Adrenal gland (tissue), 12 donors: ENCODE results near the gene PODNL1. TPM values are rescaled to one million over a fixed set of nuclear protein-coding genes. Genes with fewer than 3 reads are reported as not detected.

Experiments
- DNase-seq, 7 donors: peaks; one replicate each; pipeline ENCODE4 v3.0.0-alpha.2; 2019 to 2020
- H3K27ac ChIP-seq, 5 donors: fragments of 200-600 bp; sonication (generic) in 4 of 5; 1 replicate in 3 of 5; 2 replicates in 2 of 5; pipeline versions ENCODE4 v1.5.1 to v1.8.0; 2016 to 2020; ENCODE audit warnings: mild to moderate bottlenecking in 1 of 5
- H3K27me3 ChIP-seq: fragments of 200-600 bp; 2 replicates; pipeline ENCODE4 v1.8.0; 2021
- H3K36me3 ChIP-seq, 2 donors: fragments of 200-600 bp; replicated peaks in 1 of 2; 1 replicate in 1 of 2; 2 replicates in 1 of 2; pipeline versions ENCODE4 v1.5.1 to v1.8.0; 2018 to 2022
- H3K4me1 ChIP-seq, 2 donors: fragments of 200-600 bp; replicated peaks in 1 of 2; 1 replicate in 1 of 2; 2 replicates in 1 of 2; pipeline versions ENCODE4 v1.5.1 to v1.8.0; 2018 to 2021
- H3K4me3 ChIP-seq, 4 donors: fragments of 200-600 bp; sonication (generic) in 3 of 4; one replicate each; pipeline ENCODE4 v1.5.1; 2016 to 2018
- H3K9me3 ChIP-seq, 3 donors: fragments of 200-600 bp; sonication (generic) in 1 of 3; replicated peaks in 1 of 3; 1 replicate in 2 of 3; 2 replicates in 1 of 3; pipeline versions ENCODE4 v1.5.1 to v1.8.0; 2016 to 2021
- CTCF ChIP-seq, 6 experiments: fragments of 450-650 bp in 4 of 6; fragments of 200-600 bp in 2 of 6; sonication (generic) in 1 of 6; IDR thresholded peaks; 1 replicate in 5 of 6; 2 replicates in 1 of 6; pipeline versions ENCODE4 v1.5.1 to v1.8.0; 2016 to 2021; ENCODE audit warnings: antibody characterized with exemption in 6 of 6, mild to moderate bottlenecking in 2 of 6, moderate library complexity in 1 of 6
- POLR2A ChIP-seq, 2 donors: fragments of 450-650 bp; IDR thresholded peaks; one replicate each; pipeline ENCODE4 v1.6.1; 2017; ENCODE audit warnings: antibody characterized with exemption in 2 of 2, mild to moderate bottlenecking in 2 of 2, moderate library complexity in 1 of 2
- WGBS, 4 donors: extraction: QIAGEN DNeasy Blood & Tissue Kit in 2 of 4; methylation state at CpG; one replicate each; pipeline versions ENCODE4 v1.1.5 to v1.1.7; 2013 to 2017; 5-methylcytosine and 5-hydroxymethylcytosine counted together
- intact Hi-C, 2 donors: fragments of 100-400 bp; cut with DNase I; formaldehyde crosslinking; loops; one replicate each; pipeline versions ENCODE4 v1.14.1 to v1.15.0; 2022 to 2023
- polyA plus RNA-seq, 3 donors: library from polyadenylated mRNA; stranded (reverse); fragments of 200-250 nt in 2 of 3; fragments of 350-450 nt in 1 of 3; fragmentation: Illumina TruSeq in 1 of 3; extraction: RNeasy Lipid Tissue Mini Kit (QIAGEN cat#74804) in 1 of 3; gene quantifications; one replicate each; pipeline ENCODE4 v1.2.3, GENCODE V29; 2013 to 2014
- total RNA-seq, 9 donors: library from RNA; depleted of rRNA in 4 of 9; stranded (reverse); fragments of >200 nt in 4 of 9; fragments of 120-200 nt in 1 of 9; fragmentation: NEBNext Ultra II Directional in 1 of 9; extraction: Animal tissue kit (Norgen Biotek cat#: 25700) in 1 of 9; gene quantifications; one replicate each; pipeline versions ENCODE4 v1.1.0 to v1.2.4, GENCODE V29; 2013 to 2023
- donor health status: healthy with polysubstance abuse.
- donor health status: Bipolar disorder and iron deficiency.
- donor health status: DM: yes; HTN: yes; CAD: no.
- donor health status: DM: no; HTN: no; CAD: no.
- donor health status: DM: no; HTN: no; CAD: no.
- donor health status: DM: yes; HTN: yes; CAD: no.

The PODNL1 gene
- total and polyA plus RNA-seq, 12 donors: 0.15 to 2.1 (median 0.61) TPM; not detected in 3

GRCh38 chr19:13982773-13983172 lies 44.6 kb upstream of the PODNL1 start:
- Histone ChIP-seq H3K36me3 (no peaks in the 10 kb centered on the region), H3K4me3 (no peak overlapping the region), H3K4me1 (peaks cover 21 to 29% of the 10 kb centered on the region in 2 donors), H3K27me3 (no peaks in the 10 kb centered on the region), H3K9me3 (no peaks in the 10 kb centered on the region), H3K27ac (no peak overlapping the region)
- no peak for DNase-seq
- 96 to 97% (median 97%) methylated on average over 8 to 9 of the region's 9 CpGs for WGBS, 4 donors
- intact Hi-C loops: no loop called here
- no peak for TF ChIP-seq CTCF (IDR thresholded peaks at IDR 0.05)
- no peak for TF ChIP-seq POLR2A (IDR thresholded peaks at IDR 0.05)

GRCh38 chr19:13981988-13982501 lies 43.8 kb upstream of the PODNL1 start:
- no peak overlapping the region for H3K27ac ChIP-seq
- DNase-seq: no peak
- no peak overlapping the region for H3K4me3 ChIP-seq
- no peaks in the 10 kb centered on the region for H3K27me3 ChIP-seq
- H3K4me1 ChIP-seq: peaks cover 13 to 22% of the 10 kb centered on the region in 2 donors
- H3K9me3 ChIP-seq: no peaks in the 10 kb centered on the region
- H3K36me3 ChIP-seq: no peaks in the 10 kb centered on the region
- no peak for TF ChIP-seq CTCF (IDR thresholded peaks at IDR 0.05)
- TF ChIP-seq POLR2A (IDR thresholded peaks at IDR 0.05): no peak
- 90 to 95% (median 93%) methylated on average over 5 to 17 of the region's 17 CpGs for WGBS, 4 donors
- intact Hi-C loops: no loop called here

- peaks cover 9 to 17% of the 10 kb centered on the region in 2 donors for H3K4me1 ChIP-seq
- 82 to 87% (median 86%) methylated on average over 7 to 9 of the region's 9 CpGs for WGBS, 4 donors
Measured at GRCh38 chr19:13981467-13981866, 43.2 kb upstream of the PODNL1 start.

GRCh38 chr19:13981021-13981420 lies 42.8 kb upstream of the PODNL1 start:
- TF ChIP-seq CTCF (IDR thresholded peaks at IDR 0.05) (no peak), POLR2A (IDR thresholded peaks at IDR 0.05) (no peak)
- Histone ChIP-seq H3K27me3 (no peaks in the 10 kb centered on the region), H3K9me3 (no peaks in the 10 kb centered on the region), H3K4me3 (no peak overlapping the region), H3K36me3 (no peaks in the 10 kb centered on the region), H3K27ac (no peak overlapping the region), H3K4me1 (peaks cover 9 to 14% of the 10 kb centered on the region in 2 donors)
- no peak for DNase-seq
- intact Hi-C loops: no loop called here
- WGBS, 4 donors: 95 to 100% (median 96%) methylated on average over 3 to 5 of the region's 5 CpGs

More at GRCh38 chr19:13981467-13981866, 43.2 kb upstream of the PODNL1 start:
- no peak overlapping the region for H3K27ac ChIP-seq
- DNase-seq: no peak
- H3K36me3 ChIP-seq: no peaks in the 10 kb centered on the region
- H3K27me3 ChIP-seq: no peaks in the 10 kb centered on the region
- H3K9me3 ChIP-seq: no peaks in the 10 kb centered on the region
- intact Hi-C loops: no loop called here
- TF ChIP-seq CTCF (IDR thresholded peaks at IDR 0.05) (no peak), POLR2A (IDR thresholded peaks at IDR 0.05) (no peak)
- no peak overlapping the region for H3K4me3 ChIP-seq
